GM23338 (cell line): Measurements from ENCODE around the gene BID.

ENCODE experiments used
- CREB1 ChIP-seq: fragments of 250-450 bp; sonication (Bioruptor Pico); IDR thresholded peaks from 2 replicates; pipeline ENCODE4 v1.5.0; 2020; ENCODE audit warnings: low read depth, mild to moderate bottlenecking, moderate library complexity
- CTCF ChIP-seq, 2 experiments: fragments of 200-600 bp in 1 of 2; sonication (generic) in 1 of 2; conservative IDR thresholded peaks; 2 replicates each; pipeline versions ENCODE4 v1.5.1 to v1.6.1; 2016 to 2017; ENCODE audit warnings: antibody characterized with exemption in 2 of 2, low read depth in 2 of 2, mild to moderate bottlenecking in 2 of 2, moderate library complexity in 1 of 2
- EZH2 ChIP-seq: fragments of 200-600 bp; sonication (generic); IDR thresholded peaks from one replicate; pipeline ENCODE4 v1.8.0; 2017; ENCODE audit warnings: antibody characterized with exemption, mild to moderate bottlenecking, low read depth; ENCODE audit not compliant: unreplicated experiment
- EZH2phosphoT487 ChIP-seq: fragments of 200-600 bp; sonication (generic); IDR thresholded peaks from one replicate; pipeline ENCODE4 v1.8.1; 2018; ENCODE audit warnings: antibody characterized with exemption; ENCODE audit not compliant: unreplicated experiment
- JUNB ChIP-seq: IDR thresholded peaks from one replicate; pipeline ENCODE4 v1.6.1; 2016; ENCODE audit warnings: antibody characterized with exemption; ENCODE audit not compliant: unreplicated experiment
- NANOG ChIP-seq: IDR thresholded peaks from 2 replicates; pipeline ENCODE4 v1.6.1; 2016; ENCODE audit warnings: antibody characterized with exemption, borderline replicate concordance
- POLR2AphosphoS5 ChIP-seq: IDR thresholded peaks from 2 replicates; pipeline ENCODE4 v1.6.1; 2016; ENCODE audit warnings: antibody characterized with exemption, low read depth
- REST ChIP-seq: IDR thresholded peaks from one replicate; pipeline ENCODE4 v1.6.1; 2018; ENCODE audit warnings: antibody characterized with exemption; ENCODE audit not compliant: unreplicated experiment
- STAT1 ChIP-seq: IDR thresholded peaks from one replicate; pipeline ENCODE4 v1.6.1; 2016; ENCODE audit warnings: antibody characterized with exemption; ENCODE audit not compliant: unreplicated experiment
- ZNF114 ChIP-seq: fragments of 250-450 bp; sonication (Bioruptor Pico); IDR thresholded peaks from 2 replicates; pipeline ENCODE4 v1.5.0; 2020; ENCODE audit warnings: mild to moderate bottlenecking, moderate library complexity
- ZNF331 ChIP-seq: fragments of 250-450 bp; sonication (Bioruptor Pico); IDR thresholded peaks from 2 replicates; pipeline ENCODE4 v1.5.0; 2020; ENCODE audit warnings: low read depth, mild to moderate bottlenecking, moderate library complexity
- ZNF462 ChIP-seq: fragments of 250-450 bp; sonication (Bioruptor Pico); IDR thresholded peaks from 2 replicates; pipeline ENCODE4 v1.5.0; 2020; ENCODE audit warnings: mild to moderate bottlenecking, moderate library complexity
- TF ChIP-seq, protein P1 (sequence below): IDR thresholded peaks from 2 replicates; pipeline ENCODE4 v1.6.1; 2016; ENCODE audit warnings: antibody characterized with exemption

DNA sequence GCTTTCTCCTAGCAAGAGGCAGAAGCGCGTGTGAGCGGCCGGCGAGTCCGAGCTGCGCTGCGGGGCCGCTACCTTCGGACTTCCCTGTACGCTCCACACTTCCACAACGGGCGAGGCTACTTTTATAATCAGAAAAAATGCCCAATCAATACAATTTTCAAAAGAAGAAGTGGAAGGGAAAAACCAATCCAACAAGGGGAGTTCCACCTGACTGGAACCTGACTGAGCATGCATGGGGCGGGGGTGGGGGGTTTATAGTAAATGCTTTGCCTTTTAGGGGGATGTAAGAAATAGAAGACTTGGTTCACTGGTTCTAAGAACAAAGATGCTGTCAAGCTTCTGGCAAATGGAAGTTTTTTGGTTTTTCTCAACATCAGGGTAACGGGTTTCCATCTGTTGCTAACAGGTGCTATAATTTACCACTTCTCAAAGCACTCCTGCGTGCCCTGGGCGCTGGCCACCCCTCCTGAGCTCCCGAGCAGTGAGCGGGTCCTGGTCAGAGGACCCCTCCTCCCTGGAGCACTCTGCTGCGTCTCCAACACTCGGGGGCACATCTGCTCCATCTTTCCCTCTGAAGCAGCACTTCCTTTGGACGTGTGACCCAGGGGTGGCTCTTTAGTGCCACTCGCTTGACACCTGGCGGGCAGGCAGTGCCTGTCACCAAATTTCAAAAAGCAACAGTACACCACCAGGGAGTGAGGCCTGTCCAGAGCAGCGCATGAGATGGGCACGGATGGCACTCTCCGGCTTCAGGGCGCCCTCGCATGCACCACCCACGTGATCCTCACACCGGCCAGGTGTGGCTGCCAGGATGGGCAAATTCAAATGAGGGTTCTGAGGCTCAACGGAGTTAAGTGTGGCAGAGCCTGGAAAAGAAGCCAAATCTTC is 21.6 kb upstream of the BID start:
- TF ChIP-seq, protein P1, sequence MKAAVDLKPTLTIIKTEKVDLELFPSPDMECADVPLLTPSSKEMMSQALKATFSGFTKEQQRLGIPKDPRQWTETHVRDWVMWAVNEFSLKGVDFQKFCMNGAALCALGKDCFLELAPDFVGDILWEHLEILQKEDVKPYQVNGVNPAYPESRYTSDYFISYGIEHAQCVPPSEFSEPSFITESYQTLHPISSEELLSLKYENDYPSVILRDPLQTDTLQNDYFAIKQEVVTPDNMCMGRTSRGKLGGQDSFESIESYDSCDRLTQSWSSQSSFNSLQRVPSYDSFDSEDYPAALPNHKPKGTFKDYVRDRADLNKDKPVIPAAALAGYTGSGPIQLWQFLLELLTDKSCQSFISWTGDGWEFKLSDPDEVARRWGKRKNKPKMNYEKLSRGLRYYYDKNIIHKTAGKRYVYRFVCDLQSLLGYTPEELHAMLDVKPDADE, result no peak
- TF ChIP-seq CTCF (conservative IDR thresholded peaks at IDR 0.05; ENCODE audit: low read depth in 2 of 2) (no peak), EZH2phosphoT487 (no peak), NANOG (no peak), POLR2AphosphoS5 (no peak), REST (no peak), ZNF114 (CRISPR knock-in tag) (no peak), EZH2 (no peak), ZNF331 (CRISPR knock-in tag) (no peak), CREB1 (no peak), ZNF462 (CRISPR knock-in tag) (no peak), JUNB (no peak), STAT1 (no peak)
